HPDE6-E6E7 (cell line): ENCODE measurements around the gene SIK1.
"Not testable (repeated sequence)": the region's sequence is repeated elsewhere in the genome, so short reads cannot be mapped to it uniquely, and the experiment has no call there.

Experiments
- DNase-seq: peaks from one replicate; pipeline ENCODE4 v3.0.0; 2011; ENCODE audit warnings: missing footprints; ENCODE audit errors: extremely low spot score

SIK1 gene

GRCh38 chr21:43426404-43427241 lies at the start of gene SIK1:
TSS of gene SIK1 (minus strand) at chr21:43427131. CDS start at chr21:43426178, 953 bp downstream.
- DNase-seq: not testable (repeated sequence)

GRCh38 chr21:43471597-43472242 lies 44.8 kb upstream of the SIK1 start:
- DNase-seq: not testable (repeated sequence)

DNA sequence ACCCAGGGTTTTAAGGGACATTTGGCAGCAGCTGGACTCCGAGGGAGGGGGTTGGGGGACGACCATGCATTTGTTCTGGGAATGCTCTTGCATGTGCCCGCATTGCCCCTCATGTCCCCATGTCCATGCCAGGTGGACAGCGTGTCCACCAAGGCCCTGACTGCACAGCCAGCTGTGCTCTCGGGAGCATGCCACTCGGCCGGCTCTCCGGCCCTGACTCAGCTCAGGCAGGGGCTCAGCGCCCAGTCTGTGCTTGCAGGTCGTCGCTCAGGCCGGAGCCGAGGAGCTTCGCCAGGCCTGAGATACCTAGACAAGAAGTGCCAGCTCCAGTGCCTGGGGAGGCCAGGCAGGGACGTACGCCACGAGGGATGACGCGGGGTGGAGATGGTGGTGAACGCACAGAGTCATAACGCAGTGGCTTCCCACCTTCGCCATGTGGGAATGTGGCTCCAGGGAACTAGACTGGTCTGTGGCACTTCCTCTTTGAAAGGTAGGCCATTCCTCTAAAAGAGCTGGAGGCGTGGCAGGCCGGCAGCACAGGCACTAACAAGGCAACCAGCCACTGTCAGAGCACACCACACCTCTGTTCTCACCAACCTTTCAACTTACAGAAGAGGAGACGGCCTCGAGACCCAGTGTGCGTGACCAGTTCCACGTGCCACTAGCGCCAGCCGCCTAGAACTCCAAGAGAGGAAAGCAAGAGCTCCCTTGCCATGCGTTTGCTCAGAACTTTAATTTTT lies 43.0 kb upstream of the SIK1 start:
- DNase-seq: not testable (repeated sequence)

- DNase-seq: no peak
Measured at GRCh38 chr21:43467785-43468184, 40.9 kb upstream of the SIK1 start.

GRCh38 chr21:43465159-43465558 lies 38.2 kb upstream of the SIK1 start:
- not testable (repeated sequence) for DNase-seq

- DNase-seq: not testable (repeated sequence)
Measured at GRCh38 chr21:43463498-43464261, 36.7 kb upstream of the SIK1 start.

DNA sequence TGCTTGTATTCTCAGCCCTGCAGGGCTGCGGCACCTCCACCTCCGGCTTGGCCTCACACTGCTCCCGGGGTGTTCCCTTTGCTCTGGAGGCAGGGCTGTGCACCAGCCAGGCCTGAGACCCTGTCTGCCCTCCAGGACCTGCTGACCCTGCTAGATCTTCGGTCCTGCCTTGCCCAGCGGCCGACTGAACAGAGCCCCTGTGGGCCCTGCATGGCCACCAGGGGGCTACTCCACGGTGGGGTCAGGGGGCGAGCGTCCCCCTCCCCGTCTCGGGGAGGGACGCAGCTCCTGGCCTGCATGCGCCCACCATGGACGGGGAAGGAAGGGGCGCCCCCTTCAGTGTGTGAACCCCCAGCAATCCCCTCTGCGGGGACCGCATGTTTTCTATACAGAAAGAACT lies 36.0 kb upstream of the SIK1 start:
- not testable (repeated sequence) for DNase-seq

DNA sequence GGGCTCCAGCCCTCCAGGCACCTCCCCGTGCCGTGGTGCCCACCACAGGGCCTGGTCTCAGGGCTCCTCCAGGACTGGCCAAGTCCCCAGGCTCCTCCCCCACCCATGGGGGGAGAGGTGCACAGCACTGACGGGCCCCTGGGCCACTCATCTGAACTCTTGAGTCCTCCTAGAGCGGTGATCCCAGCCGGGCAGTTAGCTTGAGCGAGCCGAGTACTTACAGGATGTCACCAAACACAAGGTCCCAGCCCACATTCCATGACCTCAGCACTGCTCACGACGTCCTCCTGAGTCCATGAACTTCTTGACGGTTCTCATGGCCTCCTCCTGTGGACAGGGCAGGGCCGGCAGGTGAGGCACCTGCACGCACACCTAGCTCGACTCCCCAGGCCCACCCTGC lies 33.5 kb upstream of the SIK1 start:
- DNase-seq: not testable (repeated sequence)

GRCh38 chr21:43458995-43459394 lies 32.1 kb upstream of the SIK1 start:
- DNase-seq: not testable (repeated sequence)

DNA sequence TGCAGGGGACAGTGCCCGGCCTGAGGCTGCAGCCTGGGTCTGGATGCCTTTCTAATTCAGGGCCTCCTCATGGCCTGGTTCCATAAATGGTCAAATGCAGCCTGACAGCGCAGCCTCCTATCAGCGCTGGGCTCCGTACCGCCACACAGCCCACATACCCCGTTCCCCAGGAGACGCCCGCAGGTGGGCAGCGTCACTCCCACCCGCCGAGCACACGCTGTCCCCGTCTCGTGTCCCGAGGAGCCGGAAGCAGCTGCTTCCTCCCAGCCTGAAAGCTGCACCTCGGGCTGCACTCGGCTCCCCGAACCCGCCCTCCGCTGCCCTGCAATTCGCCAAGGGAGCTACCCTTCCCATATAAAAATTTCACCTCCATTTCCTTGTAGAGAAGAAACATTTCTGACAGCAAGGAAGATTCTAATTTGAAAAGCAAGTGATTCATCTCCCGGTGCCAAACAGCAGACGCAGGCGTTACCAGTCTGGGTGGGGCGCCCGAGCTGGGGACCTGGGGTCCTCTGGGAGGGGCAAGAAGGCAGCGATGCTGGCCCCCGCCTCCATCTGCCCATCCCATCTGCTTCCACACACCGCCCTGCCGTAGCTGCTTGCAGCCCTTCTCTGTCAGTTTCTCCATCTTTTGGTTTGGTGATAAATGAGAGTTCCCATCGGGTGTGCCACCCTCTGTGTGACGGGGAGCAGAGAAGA lies 29.8 kb upstream of the SIK1 start:
- not testable (repeated sequence) for DNase-seq

- not testable (repeated sequence) for DNase-seq
Measured at GRCh38 chr21:43455717-43456116, 28.8 kb upstream of the SIK1 start.

DNA sequence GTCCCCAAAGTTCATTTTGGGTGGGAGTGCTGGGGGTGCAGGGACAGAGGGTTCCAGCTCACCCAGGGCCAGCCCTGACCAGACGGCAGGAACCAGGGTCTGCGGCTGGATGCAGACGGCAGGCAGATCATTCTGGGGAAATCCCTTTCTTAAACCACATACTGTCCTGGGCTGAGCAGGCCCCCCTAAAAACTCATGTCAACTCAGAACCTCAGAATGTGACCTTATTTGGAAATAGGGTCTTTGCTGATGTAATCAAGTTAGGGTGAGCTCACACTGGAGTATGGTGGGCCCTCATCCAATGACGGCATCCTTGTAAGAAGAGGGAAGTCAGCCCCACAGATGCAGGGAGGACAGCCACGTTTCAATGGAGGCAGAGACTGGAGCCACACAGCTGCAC lies 27.2 kb upstream of the SIK1 start:
- not testable (repeated sequence) for DNase-seq

- DNase-seq: not testable (repeated sequence)
Measured at GRCh38 chr21:43451850-43452249, 24.9 kb upstream of the SIK1 start.

GRCh38 chr21:43450287-43450686 lies 23.4 kb upstream of the SIK1 start:
- not testable (repeated sequence) for DNase-seq

DNA sequence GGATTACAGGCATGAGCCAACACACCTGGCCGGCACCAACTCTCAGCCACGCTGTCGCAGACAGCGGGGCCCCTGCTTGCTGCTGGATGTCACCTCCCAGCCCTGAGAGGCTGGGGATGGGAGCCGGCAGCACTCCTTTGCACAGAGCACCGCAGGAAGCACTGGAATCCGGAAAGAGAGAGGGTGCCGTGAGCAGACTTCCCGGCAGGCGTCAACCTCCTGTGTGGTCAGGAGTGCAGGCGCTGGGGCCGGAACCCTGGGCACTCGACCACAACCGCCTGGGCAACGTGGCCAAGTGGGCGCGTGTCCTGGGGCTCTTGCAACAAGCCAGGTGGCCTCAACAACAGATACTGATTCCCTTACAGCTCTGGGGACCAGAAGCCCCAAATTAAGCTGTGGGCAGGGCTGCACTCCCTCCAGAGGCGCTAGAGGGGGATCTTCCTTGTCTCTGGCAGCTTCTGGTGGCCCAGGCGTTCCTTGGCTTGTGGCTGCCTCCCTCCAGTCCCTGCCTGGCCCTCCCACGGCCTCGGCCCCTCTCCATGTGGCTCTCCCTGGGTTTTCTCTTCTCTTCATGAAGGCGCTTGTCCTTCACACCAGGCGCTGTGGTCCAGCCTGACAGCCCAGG lies 20.5 kb upstream of the SIK1 start:
- not testable (repeated sequence) for DNase-seq

DNA sequence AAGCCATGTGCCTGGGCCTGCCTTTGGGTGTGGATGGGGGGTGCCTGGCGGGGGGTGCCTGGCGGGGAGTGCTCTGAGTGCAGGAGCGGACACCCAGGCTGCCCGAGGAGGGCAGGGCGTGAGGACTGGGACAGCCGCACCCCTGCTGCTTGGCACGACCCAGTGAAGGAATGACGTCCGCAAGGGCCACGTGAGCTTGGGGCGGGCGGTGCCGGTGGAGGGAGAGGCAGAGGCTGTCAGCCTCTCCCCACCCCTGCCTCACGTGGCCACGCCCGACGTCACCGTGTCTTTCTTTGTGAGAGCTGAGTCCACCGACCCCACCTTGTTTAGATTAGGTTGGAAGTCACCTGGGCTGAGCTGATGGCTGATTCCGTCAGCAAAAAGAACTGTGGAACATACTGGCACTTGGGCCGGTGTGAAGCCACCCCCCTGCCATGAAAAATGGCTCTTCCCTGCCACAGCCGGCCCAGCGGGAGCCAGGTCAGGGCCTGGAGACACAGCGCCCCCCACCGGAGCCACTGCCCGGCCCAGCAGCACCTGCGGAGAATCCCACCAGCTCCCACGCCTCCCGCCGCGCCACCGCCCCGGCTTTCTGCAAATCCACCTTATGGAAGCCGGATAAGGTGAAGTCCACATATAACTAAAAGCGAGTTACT lies 19.5 kb upstream of the SIK1 start:
- not testable (repeated sequence) for DNase-seq

DNA sequence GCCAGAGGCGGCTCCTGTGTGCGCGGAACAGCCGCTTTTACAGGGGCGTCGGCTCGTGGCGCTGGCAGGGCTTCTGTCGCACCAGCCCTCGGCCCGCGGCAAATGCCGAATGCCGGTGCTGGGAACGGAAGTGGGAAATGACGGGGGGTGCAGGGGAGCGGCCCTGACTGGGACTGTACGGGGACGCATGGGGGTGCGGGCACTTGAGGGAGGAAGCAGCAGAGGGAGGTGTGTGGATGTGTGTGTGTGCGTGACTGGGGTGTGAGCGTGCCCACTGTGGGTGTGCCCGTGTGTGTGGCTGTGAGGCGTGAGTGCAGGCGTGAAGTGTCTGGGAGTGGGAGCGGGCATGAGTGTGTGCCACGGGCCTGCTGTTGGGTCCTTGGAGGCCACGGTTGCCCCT lies 17.6 kb upstream of the SIK1 start:
- DNase-seq: not testable (repeated sequence)

DNA sequence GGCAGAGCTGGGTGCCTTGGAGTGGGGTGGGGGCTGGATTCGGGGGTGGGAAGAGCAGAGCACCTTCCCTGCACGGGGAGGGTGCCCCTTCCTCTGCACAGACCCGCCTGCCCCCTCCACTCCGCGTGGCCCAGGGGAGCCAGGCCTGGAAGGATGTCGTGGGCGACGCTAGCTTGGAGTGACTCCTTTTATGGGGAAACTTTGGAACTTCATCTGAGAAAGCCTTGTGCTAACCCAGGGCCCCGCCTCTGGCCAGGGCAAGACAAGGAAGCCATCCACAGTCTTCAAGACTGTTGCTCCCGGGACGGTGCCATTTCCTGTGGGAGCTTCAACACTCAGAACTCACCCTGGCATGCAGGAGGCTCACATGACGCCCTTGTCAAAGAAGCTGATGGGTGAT lies 15.6 kb upstream of the SIK1 start:
- not testable (repeated sequence) for DNase-seq

GRCh38 chr21:43440835-43441727 lies 14.2 kb upstream of the SIK1 start:
- DNase-seq: not testable (repeated sequence)
